Measurements from ENCODE around the gene KDR.

The KDR gene

DNA sequence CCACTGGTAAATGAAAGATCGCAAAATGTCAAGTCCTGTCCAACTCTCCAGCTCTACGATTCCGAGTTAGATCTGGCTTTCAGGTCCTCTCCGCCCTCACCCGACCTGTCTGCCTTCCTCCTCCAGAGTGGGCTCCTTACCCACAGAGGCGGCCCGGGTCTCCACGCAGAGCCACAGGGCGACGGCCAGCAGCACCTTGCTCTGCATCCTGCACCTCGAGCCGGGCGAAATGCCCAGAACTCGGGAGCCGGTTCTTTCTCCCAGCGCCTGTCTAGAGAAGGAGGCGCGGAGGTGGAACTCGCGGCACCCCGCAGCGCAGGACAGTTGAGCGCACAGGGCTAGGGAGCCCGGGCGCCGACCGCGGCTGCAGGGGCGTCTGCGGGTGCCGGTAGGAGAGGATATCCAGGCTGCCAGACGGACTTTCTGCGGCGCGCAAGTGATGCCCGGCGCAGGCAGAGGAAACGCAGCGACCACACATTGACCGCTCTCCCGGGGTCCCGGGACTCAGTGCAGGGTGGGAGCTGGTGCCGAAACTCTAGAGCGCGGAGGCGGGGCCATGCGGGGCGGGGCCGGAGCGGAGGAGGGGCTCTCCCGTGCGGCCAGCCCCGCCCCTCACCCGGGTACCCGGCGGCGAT lies at the start of gene KDR:
KDR (minus strand) TSS at position 509 of the 635 bp plus-strand sequence; CDS start at position 207, 302 bp downstream.
- DNase-seq (ENCODE audit: low spot score), result peak; percentile 45

DNA sequence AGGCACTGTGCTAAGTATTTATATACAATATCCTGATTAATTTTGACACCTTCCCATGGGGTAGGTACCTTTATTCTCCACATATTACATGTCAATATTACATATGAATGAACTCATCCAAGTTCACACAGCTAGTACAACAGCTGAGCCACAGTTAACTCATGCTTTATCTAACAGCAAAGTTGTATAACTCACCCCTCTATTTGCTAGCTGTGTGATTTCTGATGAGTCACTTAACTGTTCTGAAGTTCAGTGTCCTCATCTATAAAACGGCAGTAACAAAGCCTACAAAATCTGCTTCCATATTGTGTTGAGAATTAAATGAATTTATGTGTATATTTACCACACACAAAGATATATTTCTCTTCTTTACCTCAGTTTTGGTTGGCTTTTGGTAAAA lies 48.2 kb upstream of the KDR start:
- no peak for DNase-seq (ENCODE audit: low spot score)

DNA sequence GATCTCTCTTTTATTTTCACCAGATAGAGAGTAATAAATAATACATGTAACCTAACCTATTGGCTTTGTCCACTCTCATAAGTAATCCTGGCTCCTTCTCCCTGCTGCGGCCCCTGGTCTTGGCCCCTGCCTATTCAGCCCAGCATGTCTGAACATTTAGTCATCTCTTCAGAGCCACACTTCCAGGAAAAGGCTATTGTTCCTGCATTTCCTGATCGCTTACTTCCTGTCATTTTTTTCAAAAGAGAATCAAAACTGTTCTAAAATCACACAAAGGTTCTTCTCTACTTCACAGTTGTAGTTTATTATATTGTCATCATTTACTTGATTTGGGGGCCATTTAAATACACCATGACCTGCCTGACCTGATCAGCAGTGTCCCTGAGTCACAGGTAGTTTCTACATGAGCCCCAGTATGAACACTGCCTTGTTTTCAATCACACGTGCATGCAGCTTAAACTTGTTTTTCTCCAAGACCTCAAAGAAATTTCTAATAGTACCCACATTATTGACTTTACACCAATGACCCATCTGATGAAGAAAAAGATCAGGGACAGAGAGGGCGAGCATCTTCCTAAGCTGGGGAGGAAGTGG lies 47.4 kb upstream of the KDR start:
- DNase-seq (ENCODE audit: low spot score), result no peak

DNA sequence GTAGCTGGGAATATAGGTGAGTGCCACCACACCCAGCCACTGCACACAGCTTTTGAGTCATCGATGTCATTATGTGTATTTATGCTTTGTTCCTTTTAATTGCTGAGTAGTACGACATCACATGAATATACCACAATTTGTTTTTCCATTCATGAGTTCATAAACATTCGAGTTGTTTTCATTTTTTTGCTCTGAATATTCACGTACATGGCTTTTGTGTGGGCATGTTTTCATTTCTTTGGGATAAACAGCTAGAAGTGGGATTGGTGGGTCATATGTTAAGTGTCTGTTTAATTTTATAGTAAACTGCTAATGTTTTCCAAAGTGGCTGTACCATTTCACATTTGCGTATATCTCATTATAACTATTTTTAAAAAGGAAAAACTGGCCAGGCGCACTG lies 45.1 kb upstream of the KDR start:
- no peak for DNase-seq (ENCODE audit: low spot score)

DNA sequence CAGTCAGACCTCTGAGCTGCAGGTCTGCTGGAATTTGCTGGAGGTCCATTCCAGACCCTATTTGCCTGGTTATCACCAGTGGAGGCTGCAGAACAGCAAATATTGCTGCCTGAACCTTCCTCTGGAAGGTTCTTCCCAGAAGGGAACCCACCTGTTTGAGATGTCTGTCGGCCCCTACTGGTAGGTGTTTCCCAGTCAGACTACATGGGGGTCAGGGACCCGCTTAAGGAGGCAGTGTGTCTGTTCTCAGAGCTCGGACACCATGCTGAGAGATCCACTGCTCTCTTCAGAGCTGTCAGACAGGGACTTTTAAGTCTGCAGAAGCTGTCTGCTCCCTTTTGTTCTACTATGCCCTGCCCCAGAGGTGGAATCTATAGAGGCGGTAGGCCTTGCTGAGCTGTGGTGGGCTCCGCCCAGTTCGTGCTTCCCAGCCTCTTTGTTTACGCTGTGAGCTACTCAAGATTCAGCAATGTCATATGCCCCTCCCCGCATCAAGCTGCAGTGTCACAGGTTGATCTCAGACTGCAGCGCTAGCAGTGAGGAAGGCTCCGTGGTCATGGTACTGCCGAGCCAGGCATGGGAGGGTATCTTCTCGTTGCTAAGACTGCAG lies 44.1 kb upstream of the KDR start:
- no peak for DNase-seq (ENCODE audit: low spot score)

DNA sequence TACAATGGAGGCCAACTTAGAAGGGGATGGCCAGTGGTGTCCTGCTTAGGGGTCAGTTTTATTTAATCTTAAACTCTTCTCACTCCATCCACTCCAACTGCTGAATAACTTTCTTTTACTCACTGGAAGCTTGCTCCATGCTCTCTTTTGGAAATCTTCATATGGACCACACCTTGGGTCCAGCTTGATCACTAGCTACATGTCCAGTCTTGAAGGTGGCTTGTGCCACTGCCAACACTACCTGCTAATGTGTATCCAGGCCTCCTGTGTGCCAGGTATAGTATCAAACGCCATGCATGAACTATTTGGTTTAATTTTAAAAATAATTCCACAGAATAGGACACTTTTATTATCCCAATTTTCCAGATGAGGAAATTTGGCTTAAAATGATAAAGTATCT lies 37.0 kb upstream of the KDR start:
- no peak for DNase-seq (ENCODE audit: low spot score)

DNA sequence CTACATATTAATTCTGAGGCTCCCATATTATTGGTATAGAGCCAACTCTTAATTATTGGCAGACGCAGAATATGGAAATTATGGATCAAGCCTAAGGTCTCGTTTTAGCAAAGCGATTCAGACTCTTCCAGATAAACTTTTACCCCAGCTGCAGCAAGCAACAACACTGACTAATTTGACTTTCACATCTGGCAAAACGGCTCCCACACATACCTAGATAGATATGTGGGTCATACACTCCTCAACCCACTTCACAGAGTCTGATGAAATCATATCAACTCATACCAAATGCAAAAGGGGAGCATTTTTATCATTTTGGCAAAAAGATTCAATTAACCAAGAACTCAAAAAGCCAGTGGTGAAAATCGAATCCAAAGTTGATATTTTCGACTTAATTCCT lies 36.3 kb upstream of the KDR start:
- no peak for DNase-seq (ENCODE audit: low spot score)

DNA sequence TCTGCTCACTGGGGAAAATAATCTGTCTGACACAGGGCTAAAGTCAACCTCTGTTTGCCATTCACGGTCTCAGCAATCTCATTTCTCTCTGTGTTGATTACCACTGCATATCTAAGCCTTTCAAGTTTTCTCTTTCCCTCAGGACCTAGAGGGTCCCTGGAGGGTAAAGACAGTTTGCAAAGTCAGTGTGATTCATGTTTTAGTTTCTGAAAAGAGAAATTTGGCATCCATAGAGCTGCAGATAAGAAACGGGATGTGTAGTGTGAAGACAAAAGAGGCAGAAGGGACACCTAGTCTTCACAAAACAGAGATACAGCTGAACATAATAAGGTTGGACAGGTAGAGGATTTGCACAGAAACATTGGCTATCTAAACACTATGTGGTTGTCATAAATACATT lies 34.5 kb upstream of the KDR start:
- no peak for DNase-seq (ENCODE audit: low spot score)

DNA sequence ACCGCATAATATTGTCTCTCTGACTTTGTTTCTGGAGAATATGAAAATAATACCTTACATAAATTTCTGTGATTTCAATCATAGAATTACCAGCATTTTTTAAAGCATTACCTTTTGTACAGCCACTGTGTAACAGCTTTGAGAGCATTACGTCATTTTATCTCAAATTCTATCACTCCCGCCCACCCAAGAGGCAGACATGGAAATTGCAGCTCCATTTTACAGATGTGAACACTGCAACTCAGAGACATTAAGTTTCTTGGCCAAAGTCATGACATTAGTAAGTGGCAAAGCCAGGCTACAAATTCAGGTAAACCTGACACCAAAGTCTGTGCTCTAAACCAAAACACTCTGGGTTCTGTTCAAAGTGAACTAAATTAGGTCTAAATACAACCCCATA lies 33.6 kb upstream of the KDR start:
- DNase-seq (ENCODE audit: low spot score), result no peak

DNA sequence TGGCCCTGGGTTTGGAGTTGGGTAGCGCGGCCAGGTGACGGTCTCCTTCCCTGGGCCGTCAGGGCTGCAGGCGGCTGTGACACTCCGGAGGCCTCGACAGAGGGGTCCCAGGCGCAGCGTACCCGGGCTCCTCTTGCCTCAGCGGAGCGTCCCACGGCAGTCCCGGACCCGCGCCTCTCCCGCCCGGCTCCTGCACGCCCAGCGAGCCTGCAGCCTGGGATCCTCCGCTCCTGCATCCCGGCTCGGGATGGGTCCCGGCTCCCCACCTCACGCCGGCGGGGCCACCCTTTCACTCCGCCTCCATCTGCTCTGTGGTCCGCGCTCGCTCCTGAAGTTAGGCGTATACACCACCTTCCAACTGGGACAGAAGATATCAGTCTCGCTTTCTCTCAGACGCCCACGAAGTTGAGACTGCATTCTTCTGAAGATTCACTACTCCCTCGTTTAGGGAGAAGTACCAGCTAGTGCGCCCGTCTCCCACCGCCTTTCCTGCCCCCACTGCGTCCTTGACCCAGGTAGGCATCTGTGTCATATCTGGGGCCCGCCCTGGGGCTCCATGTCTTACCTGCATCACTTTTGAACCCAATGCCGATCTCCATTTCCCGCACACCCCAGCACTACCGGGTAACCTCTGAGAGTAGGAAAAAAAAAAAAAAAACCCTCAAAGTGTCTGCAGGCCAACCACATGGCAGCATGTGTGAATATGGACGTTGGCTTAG lies 32.3 kb upstream of the KDR start:
- DNase-seq (ENCODE audit: low spot score), result no peak

DNA sequence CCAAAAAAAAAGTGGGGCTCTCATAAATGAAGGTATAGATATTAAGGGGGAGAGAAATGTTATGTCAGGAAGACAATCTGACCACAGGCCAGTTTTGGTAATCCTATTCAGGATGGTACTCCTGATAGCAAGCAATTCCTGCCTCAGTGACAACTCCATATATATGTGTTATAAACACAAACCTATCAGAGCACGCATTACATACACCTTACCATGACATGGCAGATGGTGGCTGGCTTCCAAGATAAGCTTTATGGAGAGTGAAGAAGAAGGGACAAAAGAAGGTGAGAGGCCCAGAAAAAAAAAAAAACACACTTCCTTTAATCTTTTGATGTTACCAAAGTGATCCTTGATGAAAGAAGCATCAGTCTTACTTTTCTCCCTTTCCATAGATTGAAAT lies 29.5 kb upstream of the KDR start:
- no peak for DNase-seq (ENCODE audit: low spot score)

DNA sequence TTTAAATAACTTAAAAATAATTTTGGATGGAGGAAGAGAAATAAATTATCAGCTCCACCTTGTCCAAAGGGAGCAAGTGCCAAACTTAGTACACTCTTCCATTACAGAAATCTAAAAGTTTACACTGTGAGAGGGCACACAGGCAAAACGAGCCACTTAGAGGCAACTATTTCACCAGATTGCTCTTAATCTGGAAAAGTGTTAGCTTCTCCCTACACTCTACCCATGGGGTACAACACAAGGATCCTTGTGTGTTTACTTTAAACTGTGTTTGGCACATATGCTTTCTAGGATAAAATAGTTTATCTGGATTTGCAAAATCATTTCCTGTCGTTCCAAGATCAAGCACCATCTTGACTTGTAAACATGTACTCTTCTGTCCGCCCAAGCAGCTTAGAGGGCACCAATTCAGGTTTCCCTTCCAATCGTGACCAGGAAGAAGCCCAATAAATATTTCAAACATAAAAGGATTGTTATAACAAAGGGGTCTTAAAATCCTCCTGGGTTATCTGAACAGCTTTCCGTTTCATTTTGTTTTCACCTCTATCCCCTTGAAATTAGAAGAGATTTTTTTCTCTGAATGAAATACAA lies 29.0 kb upstream of the KDR start:
- DNase-seq (ENCODE audit: low spot score), result no peak

DNA sequence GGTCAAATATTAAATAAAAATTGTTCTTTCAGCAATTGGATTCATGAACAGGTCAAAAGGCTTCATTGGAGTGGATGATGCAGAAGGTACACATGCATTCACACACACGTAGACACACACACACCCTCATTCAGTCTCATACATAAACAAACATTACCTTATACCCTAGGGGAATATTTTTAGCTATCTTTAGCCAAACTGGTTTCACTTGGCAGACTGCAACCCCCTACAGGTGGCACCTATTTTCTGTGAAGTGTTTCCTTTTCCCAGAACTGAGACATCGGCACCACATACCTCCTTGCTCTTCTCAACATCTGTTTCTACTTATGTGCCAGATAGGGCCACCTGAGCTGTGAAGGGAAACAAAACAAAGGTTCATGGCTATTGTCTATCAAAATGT lies 18.5 kb upstream of the KDR start:
- DNase-seq (ENCODE audit: low spot score), result no peak

DNA sequence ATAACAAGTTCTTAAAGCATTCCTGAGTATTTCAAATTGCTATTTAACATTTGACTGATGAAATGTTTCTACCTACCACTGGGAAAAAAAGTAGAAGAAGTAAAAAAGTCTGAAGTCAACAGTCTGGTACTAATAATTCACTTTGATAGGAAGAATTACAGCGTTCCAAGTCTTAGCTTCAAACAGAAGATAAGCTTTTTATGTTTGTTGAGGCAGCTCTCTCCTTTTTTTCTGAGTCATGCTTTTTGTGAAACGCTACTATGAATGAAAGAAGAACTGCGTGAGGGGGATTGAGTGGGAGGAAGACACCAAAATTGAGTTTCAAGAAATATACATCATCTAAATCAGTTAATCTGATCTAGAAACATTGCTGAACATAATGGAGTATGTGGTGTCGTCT lies 13.0 kb upstream of the KDR start:
- DNase-seq (ENCODE audit: low spot score), result no peak

DNA sequence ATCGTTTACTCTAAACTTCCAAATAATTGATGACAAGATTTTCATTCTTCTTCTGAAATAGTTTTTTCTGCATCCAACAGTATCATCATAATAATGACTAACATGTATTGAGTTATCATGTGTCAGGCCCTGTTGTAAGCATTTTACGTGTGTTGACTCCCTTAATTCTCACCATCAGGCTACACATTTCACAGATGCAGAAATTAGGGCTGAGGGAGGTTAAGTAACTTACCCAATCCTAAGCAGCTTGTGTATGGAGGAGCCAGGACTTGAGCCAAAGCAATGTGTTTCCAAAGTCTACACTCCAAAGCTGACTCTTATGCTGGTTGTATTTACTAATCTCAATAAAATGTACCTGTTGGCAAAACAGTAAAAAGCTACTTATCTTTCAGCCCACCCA lies 11.2 kb upstream of the KDR start:
- DNase-seq (ENCODE audit: low spot score), result no peak

DNA sequence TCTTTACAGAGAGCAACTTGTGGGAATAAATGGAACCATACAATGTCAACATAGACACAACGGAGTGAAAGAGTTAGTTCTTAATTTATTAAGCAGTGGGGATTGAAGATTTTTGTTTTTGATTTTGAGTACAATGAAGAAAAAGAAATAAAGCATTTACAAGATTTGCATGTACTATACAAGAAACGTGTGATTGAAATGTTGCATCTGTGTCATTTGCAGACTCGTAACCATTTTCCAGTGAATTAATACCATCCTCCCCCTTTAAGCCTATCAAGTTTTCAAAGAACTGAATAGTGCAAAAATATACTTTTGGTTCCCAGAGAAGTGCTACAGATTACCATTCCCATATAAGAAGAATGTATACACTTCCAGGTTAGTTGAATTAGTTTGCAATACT lies 8.6 kb upstream of the KDR start:
- no peak for DNase-seq (ENCODE audit: low spot score)

DNA sequence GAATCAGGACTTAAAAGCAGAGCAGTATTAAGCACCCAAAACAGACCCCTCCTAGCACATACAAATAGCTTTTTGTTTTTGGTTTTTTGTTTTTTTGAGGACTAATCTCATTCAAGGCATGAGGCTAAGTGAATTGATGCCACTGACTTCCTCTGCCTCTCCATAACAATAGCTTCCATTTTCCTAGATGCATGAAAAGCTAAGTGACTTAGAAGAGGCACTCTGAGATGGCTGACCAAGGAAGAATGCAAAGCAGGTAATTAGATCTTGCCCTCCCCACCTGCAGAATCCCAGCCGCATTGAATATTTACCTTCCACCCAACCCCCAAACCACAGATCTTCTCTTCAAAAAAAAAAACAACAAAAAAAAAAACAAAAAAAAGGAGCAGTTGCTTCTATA lies 7.4 kb upstream of the KDR start:
- DNase-seq (ENCODE audit: low spot score), result no peak

DNA sequence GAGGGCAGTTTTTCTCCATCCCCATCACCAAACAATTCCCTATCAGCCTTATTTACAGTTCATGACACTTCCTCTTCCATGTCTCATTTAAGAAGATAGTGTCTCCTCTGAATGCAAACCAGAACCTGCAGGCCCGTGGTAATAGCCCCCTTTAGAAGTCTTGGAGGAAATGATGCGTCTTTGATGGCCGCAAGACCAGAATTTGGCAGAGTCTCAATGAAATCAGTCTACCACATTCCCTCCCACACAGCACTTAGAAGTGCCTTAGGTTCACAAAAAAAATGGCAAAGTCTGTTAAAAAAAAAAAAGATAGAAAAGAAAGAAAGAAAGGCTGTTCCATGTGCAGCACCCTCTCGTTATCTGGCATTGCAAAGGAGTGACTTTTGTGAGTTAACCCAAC lies 2.1 kb upstream of the KDR start:
- DNase-seq (ENCODE audit: low spot score), result no peak

DNA sequence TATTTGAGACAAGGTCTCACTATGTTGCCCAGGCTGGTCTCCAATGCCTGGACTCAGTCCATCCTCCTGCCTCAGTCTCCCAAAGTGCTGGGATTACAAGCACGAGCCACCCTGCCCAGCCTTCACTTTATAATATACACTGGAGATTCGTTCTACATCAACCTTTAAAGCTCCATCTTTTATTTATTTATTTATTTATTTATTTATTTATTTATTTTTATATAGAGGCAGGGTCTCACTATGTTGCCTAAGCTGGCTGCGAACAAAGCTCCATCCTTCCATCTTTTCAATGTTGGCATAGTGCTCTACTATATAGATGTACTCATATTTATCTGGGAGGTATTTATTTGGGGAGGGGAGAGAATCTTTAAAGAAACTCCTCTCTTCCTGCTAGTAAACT lies 1.7 kb upstream of the KDR start:
- DNase-seq (ENCODE audit: low spot score), result no peak

DNA sequence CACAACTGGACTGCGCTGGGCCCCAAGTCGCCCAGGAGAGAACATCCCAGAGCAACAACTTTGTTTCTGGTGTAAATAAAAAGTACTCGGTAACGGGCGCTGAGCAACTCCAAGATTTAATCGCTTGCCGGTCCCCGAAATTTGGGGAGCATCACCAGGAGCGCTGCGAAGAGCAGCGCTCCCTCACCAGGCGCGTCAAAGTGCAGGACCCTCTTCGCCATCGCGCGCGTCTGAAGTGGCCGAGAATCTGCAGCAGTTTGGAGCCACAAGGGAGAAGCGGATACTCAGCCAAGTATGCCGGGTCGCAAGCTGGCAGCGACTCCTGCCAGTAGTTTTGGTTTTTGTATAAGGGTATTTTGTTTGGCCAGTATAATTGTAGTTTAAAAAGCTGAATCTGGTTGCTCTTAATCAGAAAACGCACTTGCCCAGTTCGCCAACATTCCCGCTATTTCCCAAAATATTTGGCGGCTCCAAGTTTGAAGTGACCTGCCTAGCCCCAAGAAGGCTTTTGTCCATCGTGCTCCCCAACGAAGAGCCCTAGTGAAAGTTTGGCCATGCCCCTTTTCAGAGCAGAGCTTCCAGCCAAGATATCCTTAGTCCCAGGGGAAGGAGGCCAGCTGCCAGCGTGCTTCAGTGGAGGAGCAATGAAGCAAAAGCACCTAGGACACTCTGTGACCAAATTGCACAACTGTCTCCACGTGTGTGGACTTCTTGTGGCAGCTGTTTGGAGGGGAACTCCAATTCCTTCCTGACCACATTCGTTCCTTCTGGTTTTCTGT lies 557 bp upstream of the KDR start:
- DNase-seq (ENCODE audit: low spot score), result peak; percentile 25

DNA sequence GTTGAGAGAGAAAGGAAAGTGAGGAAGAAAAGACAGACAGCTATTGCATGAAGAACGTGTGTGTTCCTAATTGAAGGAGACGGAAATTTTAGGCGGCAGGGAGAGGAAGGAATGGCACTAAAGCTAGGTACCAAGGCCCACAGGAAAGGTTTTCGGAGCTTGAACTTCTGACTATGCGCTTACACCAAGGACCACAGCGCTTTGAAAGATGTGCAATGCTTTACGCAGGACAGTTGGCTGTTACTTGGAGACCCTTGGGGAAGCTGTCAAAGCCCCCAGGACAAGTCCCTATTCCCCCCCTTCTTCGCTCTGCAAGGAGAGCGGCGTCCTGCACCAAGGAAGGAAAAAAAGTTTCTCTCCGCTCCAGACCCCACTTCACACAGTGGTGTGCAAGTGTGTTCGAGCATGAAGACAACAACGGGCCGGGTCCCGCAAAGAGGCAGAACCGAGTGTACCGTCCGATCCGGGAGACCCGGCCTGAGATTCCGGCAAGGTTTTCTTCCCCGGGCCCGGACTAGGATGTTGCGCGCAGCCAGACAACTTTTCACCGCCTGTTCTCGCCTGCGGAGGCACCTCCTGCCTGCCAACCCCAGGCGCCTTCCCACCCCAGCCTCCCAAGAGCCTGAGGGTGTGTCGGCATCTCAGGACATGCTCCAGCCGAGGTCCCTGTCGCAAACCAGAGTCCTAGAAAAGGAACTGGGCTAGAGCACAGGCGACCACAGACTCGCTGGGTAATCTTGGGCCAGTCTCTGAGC lies 896 bp downstream of the KDR start:
- DNase-seq (ENCODE audit: low spot score), result peak; percentile 15

Measured in D341Med (cell line).